HG02938 (cell line): Measurements from ENCODE around the gene C3orf18.

Experiments
- ATAC-seq: cut with Tn5 transposase; IDR thresholded peaks from one replicate; pipeline ENCODE4 v1.9.1; 2021; ENCODE audit warnings: mild to moderate bottlenecking, moderate library complexity; ENCODE audit not compliant: unreplicated experiment

Gene C3orf18

GRCh38 chr3:50581459-50581842 is 13.9 kb upstream of the C3orf18 start:
- ATAC-seq = no peak

GRCh38 chr3:50580683-50581458 is 13.3 kb upstream of the C3orf18 start:
- no peak for ATAC-seq

DNA sequence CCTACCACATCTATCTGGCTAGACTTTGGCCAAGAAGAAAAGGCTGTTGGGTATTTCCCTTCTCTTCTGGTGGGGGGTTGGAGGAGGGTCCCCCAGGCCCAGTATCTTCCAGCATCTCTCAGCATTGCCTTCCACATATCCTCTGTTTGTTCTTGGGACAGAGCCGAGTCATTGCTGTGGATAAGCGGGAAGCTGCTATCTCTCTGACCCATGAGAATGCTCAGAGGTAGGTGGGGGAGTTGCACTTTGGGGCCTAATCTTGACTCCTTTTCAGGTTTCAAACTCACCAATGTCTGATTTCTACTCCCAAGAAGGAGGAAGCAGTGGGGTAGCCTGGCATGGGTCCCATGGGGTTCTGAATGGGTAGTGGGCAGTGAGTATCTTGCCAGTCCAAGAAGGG is 9.8 kb upstream of the C3orf18 start:
- ATAC-seq = no peak

DNA sequence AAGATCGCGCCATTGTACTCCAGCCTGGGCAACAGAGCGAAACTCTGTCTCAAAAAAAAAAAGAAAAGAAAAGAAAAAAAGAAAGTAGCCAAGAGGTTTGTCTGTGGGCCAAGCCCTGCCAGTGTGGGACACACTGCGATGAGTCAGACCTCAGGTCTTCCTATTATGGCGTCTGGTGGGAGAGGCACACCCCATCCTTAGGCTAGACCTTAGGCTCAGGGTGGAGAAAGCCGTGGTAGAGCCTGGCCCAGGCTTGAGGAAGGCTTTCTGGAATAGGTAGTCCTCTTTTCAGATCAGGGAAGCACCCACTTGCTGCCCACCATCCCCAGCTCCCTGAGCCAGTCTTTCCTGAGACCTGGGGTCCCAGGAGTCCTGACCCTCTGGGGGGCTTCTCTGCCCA is 7.8 kb upstream of the C3orf18 start:
- no peak for ATAC-seq

DNA sequence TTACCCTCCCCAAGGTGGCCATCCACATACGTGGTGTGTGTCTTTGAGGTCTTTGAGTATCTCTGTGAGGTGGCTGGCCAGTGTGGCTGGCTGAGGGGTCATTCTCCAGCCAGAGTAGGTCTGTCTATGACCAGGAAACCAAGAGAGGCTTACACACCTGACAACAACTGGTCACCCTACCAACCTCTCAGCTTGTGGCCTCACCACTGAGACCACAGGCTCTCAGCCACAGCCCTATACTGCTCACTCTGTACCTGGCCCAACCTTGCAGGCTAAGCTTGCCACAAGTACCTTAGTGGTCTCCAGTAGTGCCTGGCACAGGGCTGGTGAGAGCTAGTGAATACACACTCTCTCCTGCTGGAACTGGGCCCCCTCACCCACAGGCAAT is 6.9 kb upstream of the C3orf18 start:
- no peak for ATAC-seq

DNA sequence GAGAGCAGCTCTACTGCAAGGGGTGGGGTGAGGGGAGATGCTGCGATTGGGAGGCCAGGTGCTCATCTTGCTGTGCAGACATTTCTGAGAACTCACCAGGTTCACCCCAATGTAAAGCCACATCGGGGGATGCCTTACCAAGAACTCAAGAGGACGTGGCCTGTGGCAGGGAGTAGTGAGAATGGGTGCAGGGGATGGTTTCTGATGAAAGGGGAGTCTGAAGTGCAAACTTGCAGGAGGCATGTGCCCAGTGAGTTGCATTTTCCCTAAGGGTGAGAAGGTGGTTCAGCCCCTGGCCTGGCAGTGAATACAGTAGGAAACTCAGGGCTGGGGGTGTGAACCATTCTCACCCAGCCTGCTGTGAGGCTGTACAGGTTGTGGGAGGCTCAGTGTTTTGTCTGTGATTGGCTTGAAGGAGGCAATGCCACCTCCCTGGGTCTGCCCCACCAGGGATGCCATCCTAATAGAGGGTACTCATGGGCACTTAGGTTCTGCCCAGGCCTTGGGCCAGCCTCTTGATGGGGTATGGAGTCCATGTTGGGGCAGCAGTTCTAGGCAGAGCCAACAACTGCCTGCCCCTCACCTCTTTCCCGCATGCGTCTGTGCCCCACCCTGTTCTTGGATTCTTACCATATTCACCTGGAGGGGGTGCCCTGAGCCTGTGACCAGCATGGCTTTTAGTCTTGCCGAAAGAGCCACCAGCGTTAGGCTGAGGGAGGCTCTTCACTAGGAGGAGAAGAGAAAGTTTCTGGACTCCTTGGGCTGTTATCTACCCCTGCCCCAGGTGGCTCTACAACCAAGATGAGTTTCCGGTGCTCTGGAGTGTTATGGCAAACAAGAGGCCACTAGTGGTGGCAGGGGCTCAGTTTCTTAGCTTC is 6.3 kb upstream of the C3orf18 start:
- ATAC-seq = no peak

- ATAC-seq = no peak
These were observed 5.3 kb upstream of the C3orf18 start for GRCh38 chr3:50572801-50573371.

DNA sequence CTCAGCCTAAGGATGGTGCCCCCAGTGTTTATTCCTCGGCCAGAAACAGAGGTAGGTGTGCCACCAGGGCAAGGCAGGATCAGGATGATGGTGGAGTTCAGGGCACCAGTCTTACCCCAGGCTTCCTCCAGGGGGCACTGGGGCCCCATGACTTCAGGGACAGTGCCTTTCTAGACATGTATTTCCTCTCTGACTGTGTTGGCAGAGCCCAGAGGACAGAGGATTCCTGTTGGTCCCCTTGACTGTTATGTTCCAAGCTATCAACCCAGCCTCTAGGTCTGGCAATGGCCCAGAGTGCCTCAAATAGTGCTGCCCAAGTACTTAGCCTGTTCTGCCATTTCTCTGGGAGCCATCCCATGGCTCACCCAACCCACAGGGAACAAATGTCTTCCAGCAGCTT is 4.6 kb upstream of the C3orf18 start:
- ATAC-seq = no peak

DNA sequence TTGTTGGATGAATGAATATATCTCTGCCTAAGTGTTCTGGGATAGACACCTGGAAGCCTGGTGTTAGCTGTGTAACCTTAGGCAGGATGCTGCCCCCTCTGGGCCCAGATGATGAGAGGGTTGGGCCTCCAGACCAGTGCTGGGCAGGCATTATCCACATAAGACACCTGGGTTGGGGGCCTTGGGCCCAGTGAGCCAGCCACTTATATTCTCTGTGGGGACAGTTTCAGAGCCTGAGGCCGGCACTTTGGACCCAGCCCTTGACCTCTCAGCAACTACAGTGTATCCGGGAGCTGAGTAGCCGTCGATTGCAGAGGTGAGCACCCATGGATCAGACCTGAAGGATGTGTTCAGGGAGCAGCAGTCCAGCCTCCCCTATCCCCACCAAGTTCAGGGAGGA is 3.9 kb upstream of the C3orf18 start:
- no peak for ATAC-seq

DNA sequence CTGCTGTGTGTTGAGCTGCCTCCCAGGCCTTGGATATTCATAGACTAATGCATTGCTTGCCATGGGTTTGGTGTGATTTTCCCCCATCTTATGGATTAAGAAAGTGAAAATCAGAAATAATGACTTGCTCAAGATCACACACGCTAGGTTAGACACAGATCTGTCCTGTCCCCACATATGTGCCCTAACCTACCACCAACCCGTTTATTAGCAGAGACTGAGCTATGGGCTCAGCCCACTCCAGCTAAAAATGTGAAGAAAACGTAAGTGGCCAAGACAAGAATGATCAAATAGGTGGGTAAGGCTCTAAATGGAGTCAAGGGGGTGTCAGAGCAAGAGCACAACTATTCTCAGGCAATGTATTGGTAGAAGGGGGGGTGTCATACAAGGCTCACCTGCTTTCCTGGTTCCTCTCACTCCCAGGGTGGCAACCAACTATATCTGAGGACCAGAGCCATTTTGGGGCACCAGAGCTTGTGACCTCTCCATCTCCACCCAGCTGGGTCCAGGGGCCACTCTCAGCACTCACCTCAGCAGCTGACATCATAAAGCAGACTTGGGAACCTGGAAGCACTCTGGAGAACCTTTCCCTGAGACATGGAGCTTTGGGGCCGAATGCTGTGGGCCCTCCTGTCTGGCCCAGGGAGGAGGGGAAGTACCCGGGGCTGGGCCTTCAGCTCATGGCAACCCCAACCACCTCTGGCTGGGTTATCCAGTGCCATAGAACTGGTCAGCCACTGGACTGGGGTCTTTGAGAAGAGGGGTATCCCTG is 3.1 kb upstream of the C3orf18 start:
- no peak for ATAC-seq

- ATAC-seq = peak; percentile 56
These were observed 1.6 kb upstream of the C3orf18 start, which contains the start of gene HEMK1 for GRCh38 chr3:50568947-50569749. Gene HEMK1, plus strand, starts transcription at chr3:50569522. Its CDS starts 1,583 bp downstream, at chr3:50571105.

- no peak for ATAC-seq
These were observed 549 bp downstream of the C3orf18 start for GRCh38 chr3:50567011-50567385.

- no peak for ATAC-seq
These were observed 3.2 kb downstream of the C3orf18 start for GRCh38 chr3:50564321-50564720.

GRCh38 chr3:50563867-50564266 is 3.7 kb downstream of the C3orf18 start:
- no peak for ATAC-seq

DNA sequence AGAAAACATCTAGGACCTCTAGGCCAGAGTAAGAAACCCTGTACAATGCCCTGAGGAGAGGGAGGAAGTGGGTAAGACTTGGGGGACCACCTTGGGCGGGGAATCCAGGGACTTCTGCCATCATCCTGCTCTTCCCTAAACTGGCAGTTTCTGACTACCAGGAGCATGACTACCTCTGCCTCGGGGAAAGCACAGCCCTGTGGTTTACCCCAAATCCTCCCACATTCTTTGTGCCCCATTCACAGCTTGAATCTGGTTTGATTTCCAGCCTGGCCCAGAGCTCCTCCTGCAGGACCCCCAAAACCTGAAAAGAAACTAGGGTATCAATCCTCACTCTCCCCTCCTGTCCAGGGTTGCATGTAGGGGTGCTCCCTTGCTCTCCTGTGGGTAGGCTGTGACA is 4.7 kb downstream of the C3orf18 start:
- no peak for ATAC-seq

DNA sequence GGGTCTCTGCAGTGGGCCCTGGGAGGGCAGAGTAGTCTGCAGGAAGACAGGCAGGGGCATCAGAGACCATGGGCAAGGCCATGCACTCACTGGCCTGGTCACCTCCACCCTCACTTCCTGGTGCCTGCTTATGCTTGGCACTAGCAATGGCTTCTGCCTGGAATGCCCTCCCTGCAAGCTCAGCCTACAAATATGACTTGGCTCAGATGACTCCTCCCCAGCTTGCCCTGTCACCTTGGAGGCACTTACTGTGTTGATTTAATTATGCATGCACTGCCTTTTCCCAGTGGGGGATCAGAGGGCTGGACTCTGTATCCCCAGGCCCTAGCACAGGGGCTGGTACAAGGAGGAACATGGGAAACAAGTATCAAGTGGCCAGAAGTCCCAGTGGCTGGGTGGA is 7.8 kb downstream of the C3orf18 start:
- no peak for ATAC-seq

GRCh38 chr3:50557915-50558314 is 9.6 kb downstream of the C3orf18 start:
- ATAC-seq = no peak

DNA sequence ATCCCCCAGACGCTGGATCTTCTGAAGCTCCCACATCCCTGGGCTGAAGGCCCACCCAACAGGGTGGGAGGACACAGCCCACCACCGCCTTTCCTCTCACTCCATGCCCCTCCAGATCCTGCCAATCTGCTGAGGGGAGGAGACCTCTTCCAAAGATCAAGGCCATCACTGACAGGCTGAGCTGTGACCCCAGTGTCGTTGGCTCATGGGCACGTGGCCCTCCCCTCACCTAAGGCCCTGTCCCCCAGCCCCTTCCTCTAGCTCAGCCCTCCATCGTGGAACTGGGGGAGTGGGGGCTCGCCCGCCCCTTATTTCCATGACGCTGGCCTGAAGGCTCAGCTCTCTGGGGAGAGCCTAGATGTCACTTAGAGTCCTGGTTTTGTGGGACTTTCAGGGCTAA is 10.4 kb downstream of the C3orf18 start:
- no peak for ATAC-seq

DNA sequence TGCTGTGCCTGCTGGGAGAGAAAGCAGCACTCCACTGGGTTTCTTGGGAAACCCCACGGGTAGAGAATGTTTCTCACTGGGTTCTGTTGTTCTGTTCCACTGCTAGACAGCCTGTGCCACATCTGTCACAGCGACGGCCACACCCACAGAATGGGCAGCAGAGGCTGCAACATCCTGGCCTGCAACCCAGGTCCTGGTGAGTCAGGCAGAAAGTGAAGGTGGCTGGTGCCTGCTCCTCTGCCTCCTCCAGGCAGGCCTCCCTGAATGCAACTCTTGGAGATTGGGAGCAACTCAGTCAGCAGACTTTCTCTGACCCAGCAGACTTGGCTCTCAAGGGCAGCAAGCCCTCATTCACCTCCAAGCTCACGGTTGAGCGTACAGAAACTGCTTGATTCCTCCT is 13.0 kb downstream of the C3orf18 start:
- no peak for ATAC-seq

DNA sequence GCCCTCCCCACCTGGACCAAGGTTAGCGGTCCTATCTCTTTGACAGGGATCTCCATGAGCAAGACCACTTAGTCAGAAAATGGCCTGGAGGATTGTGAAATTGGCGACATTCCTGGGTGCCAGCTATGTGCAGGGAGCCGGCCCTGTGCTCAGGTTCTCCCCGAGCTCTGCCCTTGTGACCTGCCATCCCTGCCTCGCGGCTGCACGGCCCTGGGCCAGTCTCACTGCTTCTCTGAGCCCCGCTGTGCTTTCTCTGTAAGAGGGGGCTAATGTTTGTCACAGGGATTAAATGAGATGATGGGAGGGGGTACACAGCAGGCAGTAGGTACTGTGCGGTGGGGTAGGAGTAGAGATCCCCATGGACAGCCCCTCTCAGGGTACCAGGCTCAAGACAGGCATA is 14.9 kb downstream of the C3orf18 start:
- no peak for ATAC-seq
